LNCaP clone FGC (cell line): ENCODE data around the gene KREMEN1.

ENCODE experiments used
- DNase-seq: peaks from one replicate; pipeline ENCODE4 v3.0.0-alpha.2; 2011; ENCODE audit warnings: low read depth
- H3K4me3 ChIP-seq: 2 replicates; pipeline ENCODE4 v1.5.1; 2011; ENCODE audit warnings: mild to moderate bottlenecking, low read depth, low read length, control low read depth
- TF ChIP-seq, protein P1 (sequence below): IDR thresholded peaks from 2 replicates; pipeline ENCODE4 v1.5.1; 2012; ENCODE audit warnings: mild to moderate bottlenecking; ENCODE audit not compliant: control insufficient read depth, insufficient read depth; ENCODE audit errors: extremely low read depth

KREMEN1 gene

GRCh38 chr22:29146771-29147170, 73.9 kb downstream of the KREMEN1 start:
- no peak for DNase-seq
- TF ChIP-seq, protein P1, sequence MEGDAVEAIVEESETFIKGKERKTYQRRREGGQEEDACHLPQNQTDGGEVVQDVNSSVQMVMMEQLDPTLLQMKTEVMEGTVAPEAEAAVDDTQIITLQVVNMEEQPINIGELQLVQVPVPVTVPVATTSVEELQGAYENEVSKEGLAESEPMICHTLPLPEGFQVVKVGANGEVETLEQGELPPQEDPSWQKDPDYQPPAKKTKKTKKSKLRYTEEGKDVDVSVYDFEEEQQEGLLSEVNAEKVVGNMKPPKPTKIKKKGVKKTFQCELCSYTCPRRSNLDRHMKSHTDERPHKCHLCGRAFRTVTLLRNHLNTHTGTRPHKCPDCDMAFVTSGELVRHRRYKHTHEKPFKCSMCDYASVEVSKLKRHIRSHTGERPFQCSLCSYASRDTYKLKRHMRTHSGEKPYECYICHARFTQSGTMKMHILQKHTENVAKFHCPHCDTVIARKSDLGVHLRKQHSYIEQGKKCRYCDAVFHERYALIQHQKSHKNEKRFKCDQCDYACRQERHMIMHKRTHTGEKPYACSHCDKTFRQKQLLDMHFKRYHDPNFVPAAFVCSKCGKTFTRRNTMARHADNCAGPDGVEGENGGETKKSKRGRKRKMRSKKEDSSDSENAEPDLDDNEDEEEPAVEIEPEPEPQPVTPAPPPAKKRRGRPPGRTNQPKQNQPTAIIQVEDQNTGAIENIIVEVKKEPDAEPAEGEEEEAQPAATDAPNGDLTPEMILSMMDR, result no peak

DNA sequence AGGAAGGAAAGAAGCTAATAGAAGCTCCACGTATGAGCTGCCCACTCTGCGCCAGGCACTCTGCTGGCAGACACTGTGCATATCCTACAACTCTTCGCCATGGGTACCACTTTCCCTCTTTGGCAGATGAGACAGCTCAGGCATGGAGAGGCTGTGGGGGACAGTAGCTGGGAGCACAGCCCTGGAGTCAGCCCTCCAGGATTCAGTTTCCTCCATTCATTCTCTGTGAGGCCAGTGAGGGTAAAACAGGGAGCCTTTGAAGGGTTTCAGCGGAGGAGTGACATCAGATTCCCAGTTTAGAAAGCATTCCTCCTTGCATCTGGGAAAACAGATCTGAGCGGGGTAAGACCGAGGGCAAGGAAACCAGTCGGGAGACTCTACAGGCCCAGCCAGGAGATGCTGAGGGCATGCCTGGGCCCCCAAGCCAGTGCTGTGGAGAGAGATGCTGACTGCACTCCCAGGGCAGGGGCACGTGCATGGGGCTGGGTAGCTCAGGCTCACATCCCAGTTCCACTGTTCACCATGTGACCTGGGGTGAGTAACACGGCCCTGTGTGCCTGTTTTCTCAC, 74.6 kb downstream of the KREMEN1 start:
- TF ChIP-seq, protein P1, result no peak
- no peak for DNase-seq
- no peak overlapping the region for H3K4me3 ChIP-seq

More at GRCh38 chr22:29146771-29147170, 73.9 kb downstream of the KREMEN1 start:
- H3K4me3 ChIP-seq, result no peak overlapping the region

DNA sequence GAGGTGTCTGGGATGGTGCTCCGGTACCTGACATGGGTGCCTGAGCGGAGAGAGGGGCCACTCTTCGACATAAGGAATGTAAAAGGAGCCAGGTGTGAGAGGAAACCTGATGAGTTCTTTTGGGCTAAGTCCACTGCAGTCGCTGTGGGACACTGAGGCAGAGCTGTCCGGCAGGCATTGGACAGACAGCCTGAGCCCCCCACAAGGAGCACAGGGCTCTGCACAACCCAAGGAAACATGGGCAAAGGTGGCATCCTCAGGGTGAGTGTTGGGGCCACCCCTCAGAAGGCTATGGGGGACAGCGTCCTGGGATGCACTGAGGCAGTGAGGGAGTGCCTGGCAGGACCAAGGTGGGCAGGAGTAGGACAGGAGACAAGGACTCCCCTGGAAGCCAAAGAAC, 75.2 kb downstream of the KREMEN1 start:
- no peak for DNase-seq
- no peak overlapping the region for H3K4me3 ChIP-seq
- TF ChIP-seq, protein P1, result no peak

DNA sequence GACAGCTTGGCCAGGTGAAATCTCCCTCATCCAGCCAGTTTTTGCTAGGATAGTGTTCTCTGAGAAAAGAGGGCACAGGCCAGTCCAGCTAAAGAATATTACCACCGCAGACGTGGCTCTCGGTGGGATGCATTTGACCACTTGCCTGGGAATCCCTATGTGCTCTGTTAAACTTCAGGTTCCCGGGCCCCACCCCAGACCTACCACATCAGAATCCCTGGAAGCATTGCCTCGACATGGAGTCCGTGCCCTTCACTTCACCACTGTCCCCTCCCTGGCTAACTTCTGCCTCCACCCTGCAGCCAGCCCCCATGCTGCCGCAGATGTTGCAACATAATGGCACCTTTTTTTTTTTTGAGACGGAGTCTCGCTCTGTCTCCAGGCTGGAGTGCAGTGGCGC, 76.0 kb downstream of the KREMEN1 start:
- H3K4me3 ChIP-seq, result no peak overlapping the region
- TF ChIP-seq, protein P1, result no peak
- no peak for DNase-seq

- H3K4me3 ChIP-seq, result no peak overlapping the region
- no peak for DNase-seq
- TF ChIP-seq, protein P1, result no peak
Observed at GRCh38 chr22:29149841-29150555, 77.2 kb downstream of the KREMEN1 start.

- TF ChIP-seq, protein P1, result no peak
- no peak for DNase-seq
Observed at GRCh38 chr22:29150701-29151100, 77.9 kb downstream of the KREMEN1 start.

More at GRCh38 chr22:29150701-29151100, 77.9 kb downstream of the KREMEN1 start:
- no peak overlapping the region for H3K4me3 ChIP-seq
